Activated T-helper 9 cell treated with anti-CD3 and anti-CD28 coated beads, Interleukin-2, amount 50 U/mL, for 16 hours (primary cell): ENCODE measurements around the gene TSN.

ENCODE experiments used
- DNase-seq: peaks from one replicate; pipeline ENCODE4 v3.0.0-alpha.2; 2020; ENCODE audit warnings: low read depth

TSN gene

GRCh38 chr2:121746071-121746578 lies 9.3 kb upstream of the TSN start:
- DNase-seq: no peak

GRCh38 chr2:121748202-121748601 lies 7.2 kb upstream of the TSN start:
- DNase-seq: no peak

- DNase-seq: no peak
These were observed 607 bp upstream of the TSN start for GRCh38 chr2:121754851-121755236.

- no peak for DNase-seq
These were observed 9.3 kb downstream of the TSN start for GRCh38 chr2:121764681-121765228.

- no peak for DNase-seq
These were observed 11.2 kb downstream of the TSN start for GRCh38 chr2:121766624-121767023.

GRCh38 chr2:121768143-121768755 lies 12.8 kb downstream of the TSN start:
- no peak for DNase-seq

GRCh38 chr2:121771976-121772742 lies 16.7 kb downstream of the TSN start:
- no peak for DNase-seq

GRCh38 chr2:121774235-121774634 lies 18.8 kb downstream of the TSN start:
- no peak for DNase-seq

- no peak for DNase-seq
These were observed 20.9 kb downstream of the TSN start for GRCh38 chr2:121776361-121776760.

GRCh38 chr2:121776885-121777698 lies 21.6 kb downstream of the TSN start:
- no peak for DNase-seq

GRCh38 chr2:121777699-121778058 lies 22.2 kb downstream of the TSN start:
- no peak for DNase-seq

- no peak for DNase-seq
These were observed 23.5 kb downstream of the TSN start for GRCh38 chr2:121778741-121779487.

GRCh38 chr2:121783180-121783579 lies 27.7 kb downstream of the TSN start:
- DNase-seq: no peak

- DNase-seq: no peak
These were observed 33.2 kb downstream of the TSN start for GRCh38 chr2:121788685-121789084.

- no peak for DNase-seq
These were observed 35.0 kb downstream of the TSN start for GRCh38 chr2:121790276-121790956.

- DNase-seq: no peak
These were observed 35.8 kb downstream of the TSN start for GRCh38 chr2:121791290-121791689.

GRCh38 chr2:121791801-121792221 lies 36.4 kb downstream of the TSN start:
- no peak for DNase-seq

- DNase-seq: no peak
These were observed 38.4 kb downstream of the TSN start for GRCh38 chr2:121793816-121794215.

GRCh38 chr2:121794233-121794632 lies 38.8 kb downstream of the TSN start:
- DNase-seq: no peak

GRCh38 chr2:121796239-121796638 lies 40.8 kb downstream of the TSN start:
- DNase-seq: no peak

GRCh38 chr2:121798617-121799016 lies 43.2 kb downstream of the TSN start:
- no peak for DNase-seq
